ENCODE data around the gene ECE1. TPM values are rescaled to one million over a fixed set of nuclear protein-coding genes. Genes with fewer than 3 reads are reported as not detected.

Gene ECE1
- total RNA-seq, 1 experiment from 2014 or later = 46.4 TPM

- H3K36me3 ChIP-seq (replicated peaks; ENCODE audit: control insufficient read depth, insufficient read depth, low read length) = no peaks in the 10 kb centered on the region
- H3K4me3 ChIP-seq (ENCODE audit: insufficient read depth, low read depth, low read length) = no peak overlapping the region
- no peaks in the 10 kb centered on the region for H3K27me3 ChIP-seq (ENCODE audit: control insufficient read depth, insufficient read depth, low read length)
- DNase-seq = no peak
Measured at GRCh38 chr1:21330544-21330943, 40.3 kb upstream of the ECE1 start.

DNA sequence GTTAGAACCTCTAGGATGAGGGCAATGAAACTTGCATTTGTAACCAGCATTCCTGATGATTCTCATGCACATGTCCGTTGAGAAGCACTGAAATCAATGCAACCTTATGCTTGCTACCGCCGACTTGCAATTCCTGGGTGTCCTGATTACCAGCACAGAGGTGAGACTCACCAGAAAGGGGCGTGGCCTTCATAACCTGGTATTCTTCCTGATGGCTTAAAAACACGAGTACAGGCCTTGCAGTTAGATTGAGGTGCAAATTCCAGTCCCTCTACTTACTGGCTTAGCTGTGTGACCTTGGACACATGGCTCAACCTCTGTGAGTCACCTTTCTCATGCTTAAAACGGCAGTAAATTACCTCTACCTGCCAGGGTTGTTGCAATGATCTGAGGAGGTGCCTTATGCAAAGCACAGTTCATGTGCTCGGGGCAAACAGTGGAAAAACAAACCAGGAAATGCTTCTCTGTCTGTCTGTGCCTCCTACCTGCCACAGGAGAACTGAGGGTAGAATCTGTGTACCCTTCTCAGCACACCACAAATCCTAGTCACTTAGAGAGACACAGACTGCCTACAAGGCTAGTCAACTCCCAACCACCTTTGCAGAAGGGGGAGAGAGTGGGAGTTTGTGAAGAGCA lies 39.1 kb upstream of the ECE1 start:
- H3K4me3 ChIP-seq (ENCODE audit: insufficient read depth, low read depth, low read length) = no peak overlapping the region
- DNase-seq = peak; percentile 74
- H3K27me3 ChIP-seq (ENCODE audit: control insufficient read depth, insufficient read depth, low read length) = no peaks in the 10 kb centered on the region
- no peaks in the 10 kb centered on the region for H3K36me3 ChIP-seq (replicated peaks; ENCODE audit: control insufficient read depth, insufficient read depth, low read length)

DNA sequence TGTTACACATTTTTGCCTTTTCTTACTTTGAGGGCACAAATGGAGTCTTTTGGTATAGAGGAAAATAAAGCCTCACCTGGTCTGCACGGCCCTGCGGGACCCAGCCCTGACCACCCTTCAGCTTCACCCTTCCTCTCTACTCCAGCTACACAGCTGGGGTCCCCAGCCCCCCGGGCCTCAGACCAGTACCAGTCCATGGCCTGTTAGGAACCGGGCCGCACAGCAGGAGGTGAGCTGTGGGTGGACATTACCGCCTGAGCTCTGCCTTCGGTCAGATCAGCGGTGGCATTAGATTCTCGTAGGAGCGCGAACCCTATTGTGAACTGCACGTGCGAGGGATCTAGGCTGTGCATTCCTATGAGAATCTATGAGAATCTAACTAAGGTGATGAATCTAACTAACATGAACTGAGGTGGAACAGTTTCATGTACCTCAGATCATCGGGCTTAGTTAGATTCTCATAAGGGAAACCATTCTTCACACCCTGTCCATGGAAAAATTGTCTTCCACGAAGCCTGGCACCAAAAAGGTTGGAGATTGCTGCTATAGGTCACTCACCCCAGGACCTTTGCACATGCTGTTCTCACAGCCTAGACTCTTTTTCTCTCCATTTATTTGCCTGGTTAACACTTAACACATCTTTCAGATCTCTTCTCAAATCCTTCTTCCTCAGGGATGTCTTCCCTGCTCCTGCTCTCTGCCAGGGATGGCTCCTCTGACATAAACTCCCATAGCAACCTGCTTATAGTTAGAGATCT lies 37.5 kb upstream of the ECE1 start:
- Histone ChIP-seq H3K4me3 (ENCODE audit: insufficient read depth, low read depth, low read length) (no peak overlapping the region), H3K27me3 (ENCODE audit: control insufficient read depth, insufficient read depth, low read length) (no peaks in the 10 kb centered on the region), H3K36me3 (replicated peaks; ENCODE audit: control insufficient read depth, insufficient read depth, low read length) (no peaks in the 10 kb centered on the region)
- no peak for DNase-seq

- peak; percentile 55 for DNase-seq
- Histone ChIP-seq H3K27me3 (ENCODE audit: control insufficient read depth, insufficient read depth, low read length) (no peaks in the 10 kb centered on the region), H3K4me3 (ENCODE audit: insufficient read depth, low read depth, low read length) (no peak overlapping the region), H3K36me3 (replicated peaks; ENCODE audit: control insufficient read depth, insufficient read depth, low read length) (no peaks in the 10 kb centered on the region)
Measured at GRCh38 chr1:21326861-21327344, 36.6 kb upstream of the ECE1 start.

DNA sequence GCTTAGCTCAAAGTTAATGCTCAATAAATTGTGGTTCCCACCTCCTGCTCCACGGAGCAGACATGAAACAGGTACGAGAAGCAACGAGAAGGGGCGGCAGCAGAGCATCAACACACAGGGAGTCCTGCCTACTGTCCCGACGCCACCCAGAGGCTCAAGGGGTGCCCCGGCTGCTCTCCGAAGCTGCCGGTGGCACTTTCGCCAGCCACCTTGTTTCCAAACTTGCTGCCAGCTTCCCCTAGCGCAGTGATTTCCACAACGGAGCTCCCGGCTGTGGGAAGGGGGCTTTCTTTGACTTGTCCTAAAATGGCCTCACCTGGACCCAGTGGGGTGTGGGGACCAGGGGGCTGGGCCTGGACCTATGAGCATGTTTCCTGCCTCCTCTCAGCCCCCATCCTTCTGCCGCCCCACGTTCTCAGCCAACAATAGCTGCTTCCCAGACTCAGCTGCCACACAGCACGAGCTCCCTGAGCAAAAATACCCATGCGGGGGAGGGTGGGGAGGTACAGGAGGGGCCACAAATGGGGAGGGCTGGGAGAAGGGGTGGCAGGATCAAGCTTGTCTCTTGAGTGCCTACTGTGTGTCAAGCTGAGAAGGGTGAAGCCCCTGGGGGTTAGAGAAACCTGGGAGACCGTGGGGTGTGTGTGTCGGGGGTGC lies 35.6 kb upstream of the ECE1 start:
- H3K36me3 ChIP-seq (replicated peaks; ENCODE audit: control insufficient read depth, insufficient read depth, low read length) = no peaks in the 10 kb centered on the region
- DNase-seq = peak; percentile 71
- H3K27me3 ChIP-seq (ENCODE audit: control insufficient read depth, insufficient read depth, low read length) = no peaks in the 10 kb centered on the region
- no peak overlapping the region for H3K4me3 ChIP-seq (ENCODE audit: insufficient read depth, low read depth, low read length)

- no peaks in the 10 kb centered on the region for H3K36me3 ChIP-seq (replicated peaks; ENCODE audit: control insufficient read depth, insufficient read depth, low read length)
- DNase-seq = peak; percentile 27
- H3K4me3 ChIP-seq (ENCODE audit: insufficient read depth, low read depth, low read length) = no peak overlapping the region
- no peaks in the 10 kb centered on the region for H3K27me3 ChIP-seq (ENCODE audit: control insufficient read depth, insufficient read depth, low read length)
Measured at GRCh38 chr1:21325231-21325718, 35.0 kb upstream of the ECE1 start.

DNA sequence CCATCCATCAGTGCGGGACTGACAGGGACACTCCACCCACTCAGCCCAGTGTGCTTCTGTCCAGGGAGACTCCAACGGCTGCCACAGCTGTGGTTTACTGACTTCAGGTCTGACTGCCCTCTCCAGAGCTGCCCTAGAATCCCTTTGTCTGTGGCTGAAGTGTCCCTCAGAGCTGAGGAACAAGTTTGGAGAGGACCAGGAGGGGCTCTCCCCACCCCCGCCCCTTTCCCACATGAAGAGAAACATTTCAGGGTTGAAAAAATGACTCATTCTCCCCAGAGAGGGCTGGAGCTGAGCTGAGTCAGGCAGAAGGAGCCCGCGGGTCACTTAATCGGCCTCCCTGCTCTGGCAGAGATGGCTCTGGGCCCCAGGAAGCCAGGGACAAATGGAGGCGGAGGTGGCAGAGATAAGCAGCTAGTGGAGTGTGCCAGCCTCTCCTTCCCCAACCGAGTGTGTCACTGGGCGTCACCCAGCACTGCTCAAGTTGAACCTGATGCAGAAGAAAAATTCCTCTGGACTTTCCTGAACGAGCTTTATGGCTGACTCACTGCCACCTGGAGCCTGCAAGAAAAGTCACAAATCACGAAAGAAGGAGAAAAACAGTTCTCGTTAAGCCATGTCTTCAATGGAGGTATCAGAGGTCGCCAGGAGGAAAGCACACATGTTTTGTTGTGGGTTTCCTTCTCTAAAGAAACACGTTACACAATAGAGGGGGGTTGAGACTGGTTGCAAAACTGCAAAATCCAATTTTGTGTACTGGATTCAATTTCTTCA lies 34.3 kb upstream of the ECE1 start:
- DNase-seq = peak; percentile 57
- Histone ChIP-seq H3K27me3 (ENCODE audit: control insufficient read depth, insufficient read depth, low read length) (no peaks in the 10 kb centered on the region), H3K36me3 (replicated peaks; ENCODE audit: control insufficient read depth, insufficient read depth, low read length) (no peaks in the 10 kb centered on the region), H3K4me3 (ENCODE audit: insufficient read depth, low read depth, low read length) (no peak overlapping the region)

DNA sequence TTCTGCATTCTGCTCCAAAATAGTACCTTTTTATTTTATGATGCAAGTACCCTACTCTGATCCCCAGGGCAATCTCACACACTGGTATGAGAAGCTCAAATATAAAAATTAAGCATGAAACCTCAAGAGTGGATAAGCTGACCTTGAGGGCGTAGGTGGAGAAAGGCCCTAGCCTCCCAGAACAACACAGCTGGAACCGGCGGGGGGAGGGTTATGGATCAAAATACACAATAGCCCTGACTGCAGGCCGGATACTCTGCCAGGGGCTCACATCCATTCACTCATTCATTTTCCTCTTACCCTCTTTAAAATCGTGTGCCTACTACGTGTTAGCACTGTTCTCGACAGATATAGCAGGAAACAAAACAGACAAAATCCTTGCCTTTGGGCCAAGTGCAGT lies 32.8 kb upstream of the ECE1 start:
- H3K36me3 ChIP-seq (replicated peaks; ENCODE audit: control insufficient read depth, insufficient read depth, low read length) = no peaks in the 10 kb centered on the region
- DNase-seq = peak; percentile 85
- H3K27me3 ChIP-seq (ENCODE audit: control insufficient read depth, insufficient read depth, low read length) = no peaks in the 10 kb centered on the region
- H3K4me3 ChIP-seq (ENCODE audit: insufficient read depth, low read depth, low read length) = no peak overlapping the region

- no peaks in the 10 kb centered on the region for H3K27me3 ChIP-seq (ENCODE audit: control insufficient read depth, insufficient read depth, low read length)
- no peaks in the 10 kb centered on the region for H3K36me3 ChIP-seq (replicated peaks; ENCODE audit: control insufficient read depth, insufficient read depth, low read length)
- H3K4me3 ChIP-seq (ENCODE audit: insufficient read depth, low read depth, low read length) = no peak overlapping the region
- peak; percentile 72 for DNase-seq
Measured at GRCh38 chr1:21322681-21323016, 32.4 kb upstream of the ECE1 start.

DNA sequence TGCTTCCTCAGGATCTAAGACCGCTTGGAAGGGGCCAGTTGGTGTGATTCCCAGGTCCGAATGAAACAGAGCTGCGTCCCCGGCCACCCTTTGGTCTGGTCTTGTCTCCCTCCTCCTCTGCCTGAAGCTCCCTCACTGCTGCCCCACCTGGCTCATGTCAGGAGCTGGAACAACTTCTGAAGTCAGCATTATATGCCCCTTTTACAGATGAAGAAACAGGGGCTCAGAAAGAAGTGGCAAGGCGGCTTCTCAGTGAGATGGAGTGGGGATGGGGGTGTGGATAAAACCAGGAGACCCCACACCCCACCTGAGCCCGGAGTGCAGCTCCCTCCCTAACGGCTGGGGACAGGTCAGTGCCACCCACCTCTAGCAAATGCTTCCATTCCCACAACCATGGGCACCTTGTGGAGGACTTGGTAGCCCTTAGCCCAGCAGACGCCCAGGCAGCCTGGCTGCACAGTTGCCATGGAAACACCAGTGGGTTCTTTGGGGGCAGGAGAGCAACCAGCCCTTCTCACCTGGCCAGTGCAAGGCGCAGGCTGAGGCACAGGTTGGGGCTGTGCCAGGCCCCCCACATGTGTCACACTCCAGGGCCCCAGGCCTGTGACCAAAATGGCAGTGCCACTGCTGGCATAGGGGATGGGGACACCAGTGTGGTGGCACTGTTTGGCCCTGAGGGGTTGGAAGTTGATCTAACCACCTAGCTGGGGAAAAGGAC lies 31.9 kb upstream of the ECE1 start:
- Histone ChIP-seq H3K27me3 (ENCODE audit: control insufficient read depth, insufficient read depth, low read length) (no peaks in the 10 kb centered on the region), H3K4me3 (ENCODE audit: insufficient read depth, low read depth, low read length) (no peak overlapping the region), H3K36me3 (replicated peaks; ENCODE audit: control insufficient read depth, insufficient read depth, low read length) (no peaks in the 10 kb centered on the region)
- DNase-seq = peak; percentile 78

- Histone ChIP-seq H3K4me3 (ENCODE audit: insufficient read depth, low read depth, low read length) (no peak overlapping the region), H3K36me3 (replicated peaks; ENCODE audit: control insufficient read depth, insufficient read depth, low read length) (no peaks in the 10 kb centered on the region), H3K27me3 (ENCODE audit: control insufficient read depth, insufficient read depth, low read length) (no peaks in the 10 kb centered on the region)
- peak; percentile 34 for DNase-seq
Measured at GRCh38 chr1:21320410-21321108, 30.3 kb upstream of the ECE1 start.

DNA sequence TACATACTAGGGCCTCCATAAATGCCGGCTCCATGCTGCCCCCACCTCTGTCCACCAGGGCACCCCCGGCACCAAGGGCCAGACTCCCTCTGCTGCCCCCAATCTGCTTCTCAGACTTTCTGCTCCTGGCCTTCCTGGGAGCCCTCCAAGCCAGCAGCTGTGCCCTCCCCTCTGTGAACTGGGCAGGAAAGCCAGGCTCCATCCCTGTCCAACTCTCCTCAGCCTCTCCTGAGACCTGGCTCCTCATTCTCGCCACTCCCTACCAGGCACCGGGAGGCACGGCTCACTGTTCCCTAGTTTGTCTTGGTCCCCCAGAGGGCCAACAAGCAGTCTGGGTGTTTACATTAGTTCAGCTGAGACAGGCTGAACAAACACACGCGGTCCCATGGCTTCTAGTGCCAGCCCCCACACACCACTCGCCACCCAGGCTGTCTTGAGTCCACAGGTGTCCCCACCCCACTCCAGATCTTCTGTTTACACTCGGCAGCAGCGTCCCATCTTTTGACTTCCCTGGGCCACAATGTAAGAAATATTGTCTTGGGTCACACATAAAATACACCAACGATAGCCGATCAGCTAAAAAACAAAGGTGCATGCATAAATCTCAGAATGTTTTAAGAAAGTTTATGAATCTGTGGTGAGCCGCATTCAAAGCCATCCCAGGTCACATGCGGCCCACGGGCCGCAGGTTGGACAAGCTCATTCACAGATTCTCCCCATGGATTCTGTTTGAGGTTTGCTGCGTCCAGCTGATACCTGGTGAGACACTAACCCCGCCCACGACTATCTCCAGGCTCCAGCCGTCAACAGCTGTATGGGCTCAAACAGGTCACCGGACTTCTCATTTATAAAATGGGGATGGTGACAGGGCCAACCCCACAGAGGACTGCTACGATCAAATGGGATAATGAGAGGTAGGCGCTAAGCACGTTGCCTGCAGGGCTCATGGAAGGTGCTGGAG lies 29.5 kb upstream of the ECE1 start:
- no peaks in the 10 kb centered on the region for H3K27me3 ChIP-seq (ENCODE audit: control insufficient read depth, insufficient read depth, low read length)
- H3K36me3 ChIP-seq (replicated peaks; ENCODE audit: control insufficient read depth, insufficient read depth, low read length) = no peaks in the 10 kb centered on the region
- no peak overlapping the region for H3K4me3 ChIP-seq (ENCODE audit: insufficient read depth, low read depth, low read length)
- peak; percentile 69 for DNase-seq

Measured in H7 (cell line).